Fibroblast of villous mesenchyme (primary cell): ENCODE results near the gene PKD2L1. TPM values are rescaled to one million over a fixed set of nuclear protein-coding genes. Genes with fewer than 3 reads are reported as not detected.

ENCODE experiments used
- DNase-seq: peaks from one replicate; pipeline ENCODE4 v3.0.0-alpha.2; 2010; ENCODE audit warnings: low read depth
- H3K4me3 ChIP-seq: 2 replicates; pipeline ENCODE4 v1.5.1; 2011; ENCODE audit warnings: low read depth, mild to moderate bottlenecking, low read length
- CTCF ChIP-seq: IDR thresholded peaks from 2 replicates; pipeline ENCODE4 v1.5.1; 2012; ENCODE audit warnings: low read depth, mild to moderate bottlenecking, low read length; ENCODE audit not compliant: insufficient read depth
- small RNA-seq: library from RNA; depleted of rRNA; stranded (forward); fragments of <200 nt; gene quantifications from one replicate; pipeline ENCODE3, GENCODE V24; 2012
- total RNA-seq: library from RNA; depleted of rRNA; stranded (reverse); fragments of >200 nt; gene quantifications from 2 replicates; pipeline ENCODE4 v1.2.3, GENCODE V29; 2012

Gene PKD2L1
- total RNA-seq, 1 donor: not detected

- no peak overlapping the region for H3K4me3 ChIP-seq
- DNase-seq: peak; percentile 18
- TF ChIP-seq CTCF: no peak
These were observed 84.4 kb downstream of the PKD2L1 start for GRCh38 chr10:100245484-100246220.

- no peak for TF ChIP-seq CTCF
- DNase-seq: no peak
- no peak overlapping the region for H3K4me3 ChIP-seq
These were observed 90.2 kb downstream of the PKD2L1 start for GRCh38 chr10:100239851-100240250.

GRCh38 chr10:100238429-100238828 lies 91.6 kb downstream of the PKD2L1 start:
- no peak for TF ChIP-seq CTCF
- H3K4me3 ChIP-seq: no peak overlapping the region
- DNase-seq: no peak

Small RNA genes within 50 kb of the gene (small RNA-seq; reads per million reads assigned to genes)
- gene RNU6-422P: not detected

Other genes starting within 250 kb of the PKD2L1 start
- not detected in 2 replicates for gene CPN1, start 248.4 kb downstream of the PKD2L1 start, total RNA-seq
- gene ERLIN1, start 144.2 kb downstream of the PKD2L1 start, total RNA-seq: 21.6 and 37.1 TPM in 2 replicates
- gene CHUK, start 100.6 kb downstream of the PKD2L1 start, total RNA-seq: 21.9 and 29.4 TPM in 2 replicates
- gene CWF19L1, start 62.6 kb downstream of the PKD2L1 start, total RNA-seq: 28.0 and 36.3 TPM in 2 replicates
- gene BLOC1S2, start 43.5 kb downstream of the PKD2L1 start, total RNA-seq: 35.0 and 40.9 TPM in 2 replicates
- 819 and 937 TPM in 2 replicates for gene SCD, start 17.0 kb upstream of the PKD2L1 start, total RNA-seq
- not detected in 2 replicates for gene WNT8B, start 132.8 kb upstream of the PKD2L1 start, total RNA-seq
- gene SEC31B, start 189.6 kb upstream of the PKD2L1 start, total RNA-seq: 2.6 and 3.9 TPM in 2 replicates
- 109 and 162 TPM in 2 replicates for gene NDUFB8, start 199.6 kb upstream of the PKD2L1 start, total RNA-seq
- 13.9 and 14.2 TPM in 2 replicates for gene HIF1AN, start 205.7 kb upstream of the PKD2L1 start, total RNA-seq